NCI-H2196 (cell line): ENCODE measurements around the gene ALCAM.
"Not testable (repeated sequence)": the region's sequence is repeated elsewhere in the genome, so short reads cannot be mapped to it uniquely, and the experiment has no call there.

Experiments used
- DNase-seq: peaks from one replicate; lab custom pipeline; 2025; ENCODE audit not compliant: unreplicated experiment; lab: John Stamatoyannopoulos, UW

The ALCAM gene

GRCh38 chr3:105387122-105387751 is 20.5 kb downstream of the ALCAM start:
- DNase-seq = peak; percentile 20

- no peak for DNase-seq
Observed at GRCh38 chr3:105388176-105388575, 21.5 kb downstream of the ALCAM start.

- DNase-seq = not testable (repeated sequence)
Observed at GRCh38 chr3:105389759-105390158, 23.1 kb downstream of the ALCAM start.

- DNase-seq = not testable (repeated sequence)
Observed at GRCh38 chr3:105392598-105392997, 25.9 kb downstream of the ALCAM start.

- no peak for DNase-seq
Observed at GRCh38 chr3:105394177-105394576, 27.5 kb downstream of the ALCAM start.

GRCh38 chr3:105397974-105398373 is 31.3 kb downstream of the ALCAM start:
- no peak for DNase-seq

- DNase-seq = no peak
Observed at GRCh38 chr3:105398437-105398836, 31.7 kb downstream of the ALCAM start.

- no peak for DNase-seq
Observed at GRCh38 chr3:105399062-105399461, 32.4 kb downstream of the ALCAM start.

GRCh38 chr3:105399611-105400010 is 32.9 kb downstream of the ALCAM start:
- no peak for DNase-seq

- no peak for DNase-seq
Observed at GRCh38 chr3:105401254-105401653, 34.5 kb downstream of the ALCAM start.

- no peak for DNase-seq
Observed at GRCh38 chr3:105401691-105402149, 35.0 kb downstream of the ALCAM start.

- DNase-seq = no peak
Observed at GRCh38 chr3:105402287-105402801, 35.6 kb downstream of the ALCAM start.

- not testable (repeated sequence) for DNase-seq
Observed at GRCh38 chr3:105403034-105403433, 36.3 kb downstream of the ALCAM start.

- no peak for DNase-seq
Observed at GRCh38 chr3:105406268-105406667, 39.6 kb downstream of the ALCAM start.

GRCh38 chr3:105409364-105409763 is 42.7 kb downstream of the ALCAM start:
- no peak for DNase-seq

- DNase-seq = no peak
Observed at GRCh38 chr3:105413343-105413887, 46.7 kb downstream of the ALCAM start.

- DNase-seq = no peak
Observed at GRCh38 chr3:105414841-105415240, 48.1 kb downstream of the ALCAM start.

GRCh38 chr3:105415951-105416350 is 49.2 kb downstream of the ALCAM start:
- DNase-seq = no peak

- no peak for DNase-seq
Observed at GRCh38 chr3:105417525-105418289, 51.0 kb downstream of the ALCAM start.

- no peak for DNase-seq
Observed at GRCh38 chr3:105422645-105423044, 55.9 kb downstream of the ALCAM start.

GRCh38 chr3:105423397-105423796 is 56.7 kb downstream of the ALCAM start:
- no peak for DNase-seq
